Measurements from ENCODE around the gene TMPRSS2. TPM values are rescaled to one million over a fixed set of nuclear protein-coding genes. Genes with fewer than 3 reads are reported as not detected.

Gene TMPRSS2
- total and polyA plus RNA-seq, 2 donors from 2014 or later, result 32.8 to 55.0 TPM

DNA sequence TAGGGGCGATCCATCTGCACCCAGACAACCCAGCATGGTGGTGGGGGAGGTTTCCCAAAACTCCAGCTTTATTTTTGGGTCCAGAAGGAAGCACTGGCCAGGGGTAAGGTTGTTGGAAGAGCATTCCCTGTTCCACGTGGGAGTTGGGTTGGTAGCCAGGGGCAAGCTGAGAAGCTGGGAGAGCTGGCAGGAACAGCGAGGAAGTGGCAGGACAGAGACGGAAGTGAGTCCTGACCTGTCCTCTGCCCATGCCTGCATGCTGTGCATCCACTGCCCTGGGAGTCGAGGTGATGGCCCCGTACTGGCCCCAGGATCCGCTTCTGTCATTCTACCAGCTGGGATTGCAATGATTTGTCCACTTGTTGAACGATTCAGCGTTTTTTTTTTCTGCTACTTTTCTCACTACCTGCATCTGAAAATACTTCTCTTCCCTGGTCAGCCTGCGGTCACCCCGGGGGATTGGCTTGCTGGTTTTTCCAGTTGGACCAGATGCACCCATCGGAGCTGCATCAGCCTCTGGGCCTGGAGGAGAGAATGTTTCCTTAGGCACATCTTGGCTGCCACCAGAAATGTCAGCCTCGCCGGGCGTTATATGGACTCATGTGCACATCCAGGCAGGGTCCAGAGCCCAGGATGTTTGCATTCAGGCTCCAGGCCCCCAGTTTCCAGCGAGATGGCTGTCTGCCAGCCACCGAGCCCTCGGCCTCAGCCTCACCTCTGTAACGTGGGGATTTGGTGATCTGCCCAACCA lies 28.3 kb upstream of the TMPRSS2 start:
- Histone ChIP-seq H3K27me3 (ENCODE audit: control insufficient read depth, insufficient read depth, low read length) (no peaks in the 10 kb centered on the region), H3K4me1 (ENCODE audit: control insufficient read depth in 2 of 3, insufficient read depth in 2 of 3, low read depth in 1 of 3, low read length in 3 of 3) (peaks cover 0 to 6% (median 0%) of the 10 kb centered on the region in 3 donors), H3K4me3 (ENCODE audit: low read length in 3 of 3) (no peak overlapping the region), H3K36me3 (ENCODE audit: control insufficient read depth in 2 of 3, insufficient read depth in 3 of 3, low read length in 3 of 3) (no peaks in the 10 kb centered on the region), H3K27ac (ENCODE audit: low read depth in 2 of 2, low read length in 2 of 2) (no peak overlapping the region), H3K9ac (ENCODE audit: low read length in 3 of 3) (no peak overlapping the region), H3K9me3 (ENCODE audit: control insufficient read depth in 2 of 3, insufficient read depth in 1 of 3, low read length in 3 of 3) (no peaks in the 10 kb centered on the region)
- DNase-seq, result peak in 4 of 5 donors; percentile 36 to 54 (median 44)
- intact Hi-C loops (cut with DNase I), result no loop called here
- FAIRE-seq, result no peak
- TF ChIP-seq, protein P1, sequence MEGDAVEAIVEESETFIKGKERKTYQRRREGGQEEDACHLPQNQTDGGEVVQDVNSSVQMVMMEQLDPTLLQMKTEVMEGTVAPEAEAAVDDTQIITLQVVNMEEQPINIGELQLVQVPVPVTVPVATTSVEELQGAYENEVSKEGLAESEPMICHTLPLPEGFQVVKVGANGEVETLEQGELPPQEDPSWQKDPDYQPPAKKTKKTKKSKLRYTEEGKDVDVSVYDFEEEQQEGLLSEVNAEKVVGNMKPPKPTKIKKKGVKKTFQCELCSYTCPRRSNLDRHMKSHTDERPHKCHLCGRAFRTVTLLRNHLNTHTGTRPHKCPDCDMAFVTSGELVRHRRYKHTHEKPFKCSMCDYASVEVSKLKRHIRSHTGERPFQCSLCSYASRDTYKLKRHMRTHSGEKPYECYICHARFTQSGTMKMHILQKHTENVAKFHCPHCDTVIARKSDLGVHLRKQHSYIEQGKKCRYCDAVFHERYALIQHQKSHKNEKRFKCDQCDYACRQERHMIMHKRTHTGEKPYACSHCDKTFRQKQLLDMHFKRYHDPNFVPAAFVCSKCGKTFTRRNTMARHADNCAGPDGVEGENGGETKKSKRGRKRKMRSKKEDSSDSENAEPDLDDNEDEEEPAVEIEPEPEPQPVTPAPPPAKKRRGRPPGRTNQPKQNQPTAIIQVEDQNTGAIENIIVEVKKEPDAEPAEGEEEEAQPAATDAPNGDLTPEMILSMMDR (IDR thresholded peaks at IDR 0.05; ENCODE audit: borderline replicate concordance, extremely low read depth, insufficient read depth), result no peak

DNA sequence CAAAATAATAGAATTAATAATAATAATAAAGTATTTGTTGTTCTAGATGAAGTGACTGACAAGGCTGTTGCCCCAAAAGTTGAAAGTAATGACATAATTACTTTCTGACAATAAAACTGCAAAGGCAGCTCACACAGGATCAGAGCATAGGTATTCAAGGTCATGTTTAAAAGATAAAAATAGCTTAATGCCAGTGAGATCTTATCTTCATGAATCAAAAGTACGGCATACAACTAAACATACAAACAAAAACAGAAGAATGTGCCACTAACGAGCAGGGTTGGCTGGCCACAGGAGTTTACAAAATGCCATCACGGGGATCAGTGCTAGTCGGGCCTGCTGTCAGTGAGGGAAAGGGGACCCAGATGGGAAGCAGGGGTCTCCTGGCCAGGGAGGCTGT lies 22.4 kb upstream of the TMPRSS2 start:
- no peak for DNase-seq
- Histone ChIP-seq H3K9me3 (ENCODE audit: control insufficient read depth in 2 of 3, insufficient read depth in 1 of 3, low read length in 3 of 3) (no peaks in the 10 kb centered on the region), H3K27ac (ENCODE audit: low read depth in 2 of 2, low read length in 2 of 2) (peak overlapping the region in 1 of 2 donors; percentile 23), H3K4me1 (ENCODE audit: control insufficient read depth in 2 of 3, insufficient read depth in 2 of 3, low read depth in 1 of 3, low read length in 3 of 3) (peaks cover 0 to 11% (median 9%) of the 10 kb centered on the region in 3 donors), H3K4me3 (ENCODE audit: low read length in 3 of 3) (no peak overlapping the region), H3K27me3 (ENCODE audit: control insufficient read depth, insufficient read depth, low read length) (no peaks in the 10 kb centered on the region), H3K36me3 (ENCODE audit: control insufficient read depth in 2 of 3, insufficient read depth in 3 of 3, low read length in 3 of 3) (no peaks in the 10 kb centered on the region), H3K9ac (ENCODE audit: low read length in 3 of 3) (no peak overlapping the region)
- no peak for FAIRE-seq
- TF ChIP-seq, protein P1 (IDR thresholded peaks at IDR 0.05; ENCODE audit: borderline replicate concordance, extremely low read depth, insufficient read depth), result no peak
- intact Hi-C loops (cut with DNase I), result no loop called here

DNA sequence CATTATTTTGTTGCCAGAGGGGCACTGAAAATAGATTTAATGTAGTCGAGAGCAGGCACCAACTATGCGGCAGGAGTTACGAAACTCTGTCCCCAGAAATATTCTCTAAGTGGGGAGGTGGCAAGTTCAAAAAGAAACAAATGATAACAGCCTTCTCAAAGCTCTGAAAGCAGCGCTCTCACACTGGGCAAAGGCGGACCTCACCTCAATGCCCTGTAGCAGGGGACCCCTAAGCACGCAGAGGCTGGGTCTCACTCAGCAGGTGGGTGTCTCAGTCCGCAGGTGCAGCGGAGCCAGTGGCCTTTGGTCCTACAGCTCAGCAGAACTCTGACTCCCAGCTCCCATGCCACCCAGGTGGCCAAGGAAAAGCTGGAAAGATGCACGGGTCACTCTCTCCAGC lies 21.8 kb upstream of the TMPRSS2 start:
- Histone ChIP-seq H3K9ac (ENCODE audit: low read length in 3 of 3) (no peak overlapping the region), H3K27ac (ENCODE audit: low read depth in 2 of 2, low read length in 2 of 2) (no peak overlapping the region), H3K27me3 (ENCODE audit: control insufficient read depth, insufficient read depth, low read length) (no peaks in the 10 kb centered on the region), H3K4me1 (ENCODE audit: control insufficient read depth in 2 of 3, insufficient read depth in 2 of 3, low read depth in 1 of 3, low read length in 3 of 3) (peaks cover 0 to 11% (median 9%) of the 10 kb centered on the region in 3 donors), H3K36me3 (ENCODE audit: control insufficient read depth in 2 of 3, insufficient read depth in 3 of 3, low read length in 3 of 3) (no peaks in the 10 kb centered on the region), H3K4me3 (ENCODE audit: low read length in 3 of 3) (no peak overlapping the region), H3K9me3 (ENCODE audit: control insufficient read depth in 2 of 3, insufficient read depth in 1 of 3, low read length in 3 of 3) (no peaks in the 10 kb centered on the region)
- DNase-seq, result no peak
- no peak for FAIRE-seq
- TF ChIP-seq, protein P1 (IDR thresholded peaks at IDR 0.05; ENCODE audit: borderline replicate concordance, extremely low read depth, insufficient read depth), result no peak
- intact Hi-C loops (cut with DNase I), result no loop called here

Measured in kidney (tissue), 14 donors.